ENCODE results near the gene TDRD12. TPM values are rescaled to one million over a fixed set of nuclear protein-coding genes. Genes with fewer than 3 reads are reported as not detected.

Gene TDRD12
- total RNA-seq, 1 experiment from 2014 or later, result 1.3 TPM

GRCh38 chr19:32824916-32825608 is 105.5 kb downstream of the TDRD12 start:
- no peaks in the 10 kb centered on the region for H3K9me3 Mint-ChIP-seq

GRCh38 chr19:32828139-32828538 is 108.6 kb downstream of the TDRD12 start:
- H3K27ac Mint-ChIP-seq, result 0 out of 2 replicates have a peak overlapping the region, but pooled peaks have one; percentile 7
- H3K27me3 Mint-ChIP-seq (ENCODE audit: low read depth), result no peaks in the 10 kb centered on the region
- H3K4me3 Mint-ChIP-seq, result no peak overlapping the region
- H3K36me3 Mint-ChIP-seq, result no peaks in the 10 kb centered on the region
- TF ChIP-seq ETV6 (CRISPR knock-in tag; IDR thresholded peaks at IDR 0.05) (no peak), E2F1 (CRISPR knock-in tag; IDR thresholded peaks at IDR 0.05) (no peak), PRDM15 (CRISPR knock-in tag; IDR thresholded peaks at IDR 0.05) (no peak), ZMAT4 (CRISPR knock-in tag; IDR thresholded peaks at IDR 0.05) (no peak), FOXK1 (CRISPR knock-in tag; IDR thresholded peaks at IDR 0.05) (no peak), GABPB1 (CRISPR knock-in tag; IDR thresholded peaks at IDR 0.05) (no peak)
- no peaks in the 10 kb centered on the region for H3K9me3 Mint-ChIP-seq
- peaks cover 34% of the 10 kb centered on the region for H3K4me1 Mint-ChIP-seq
- ChIA-PET CTCF (no interaction called here), POLR2A (no interaction called here)
- peak; percentile 72 for ATAC-seq
- peak; percentile 33 for DNase-seq (ENCODE audit: low spot score)

More at GRCh38 chr19:32824916-32825608, 105.5 kb downstream of the TDRD12 start:
- ATAC-seq (peak; percentile 38), DNase-seq (ENCODE audit: low spot score) (no peak)
- Mint-ChIP-seq H3K27me3 (ENCODE audit: low read depth) (no peaks in the 10 kb centered on the region), H3K4me3 (no peak overlapping the region), H3K4me1 (peaks cover 34% of the 10 kb centered on the region), H3K36me3 (no peaks in the 10 kb centered on the region), H3K27ac (no peak overlapping the region; the same call in 1 of the 2 replicates)
- ChIA-PET CTCF (no interaction called here), POLR2A (no interaction called here)
- TF ChIP-seq USF2 (CRISPR knock-in tag; IDR thresholded peaks at IDR 0.05), result peak; percentile 43; the same call in 1 of the 2 replicates
- TF ChIP-seq NFE2L1 (CRISPR knock-in tag; IDR thresholded peaks at IDR 0.05), result no peak

- ChIA-PET POLR2A (no interaction called here), CTCF (interaction anchor here (0.6 kb wide), 1 partner anchor 148 kb away, joined by 3 read pairs; no protein-coding TSS in a partner anchor)
- peaks cover 31% of the 10 kb centered on the region for H3K4me1 Mint-ChIP-seq
- ATAC-seq (no peak), DNase-seq (ENCODE audit: low spot score) (no peak)
- H3K27ac Mint-ChIP-seq, result no peak overlapping the region
- no peaks in the 10 kb centered on the region for H3K27me3 Mint-ChIP-seq (ENCODE audit: low read depth)
- H3K9me3 Mint-ChIP-seq, result no peaks in the 10 kb centered on the region
- no peaks in the 10 kb centered on the region for H3K36me3 Mint-ChIP-seq
- no peak overlapping the region for H3K4me3 Mint-ChIP-seq
- TF ChIP-seq ZBTB43 (CRISPR knock-in tag; IDR thresholded peaks at IDR 0.05) (no peak), TEAD1 (CRISPR knock-in tag; IDR thresholded peaks at IDR 0.05) (no peak), ATF6 (CRISPR knock-in tag; IDR thresholded peaks at IDR 0.05) (no peak), OVOL2 (CRISPR knock-in tag; IDR thresholded peaks at IDR 0.05; ENCODE audit: borderline replicate concordance) (no peak), SMAD4 (CRISPR knock-in tag; IDR thresholded peaks at IDR 0.05) (no peak), JUN (CRISPR knock-in tag; IDR thresholded peaks at IDR 0.05) (no peak), ESRRA (CRISPR knock-in tag; IDR thresholded peaks at IDR 0.05; ENCODE audit: borderline replicate concordance) (no peak), AFF4 (CRISPR knock-in tag; IDR thresholded peaks at IDR 0.05; ENCODE audit: borderline replicate concordance) (no peak), RORB (CRISPR knock-in tag; IDR thresholded peaks at IDR 0.05) (no peak)
Observed at GRCh38 chr19:32828643-32829344, 109.2 kb downstream of the TDRD12 start.
